Vagina (tissue), 2 donors: ENCODE data around the gene FBXW2. TPM values are rescaled to one million over a fixed set of nuclear protein-coding genes. Genes with fewer than 3 reads are reported as not detected.

Experiments
- DNase-seq, 2 donors: peaks; one replicate each; pipeline ENCODE4 v3.0.0-alpha.2; 2017; ENCODE audit errors: extremely low spot score in 2 of 2
- H3K27ac ChIP-seq: fragments of 200-600 bp; sonication (generic); one replicate; pipeline ENCODE4 v1.5.1; 2019
- H3K27me3 ChIP-seq: fragments of 200-600 bp; sonication (generic); one replicate; pipeline ENCODE4 v1.5.1; 2019
- H3K36me3 ChIP-seq, 2 donors: fragments of 200-600 bp; sonication (generic); one replicate each; pipeline ENCODE4 v1.5.1; 2017 to 2019
- H3K4me1 ChIP-seq: fragments of 200-600 bp; sonication (generic); one replicate; pipeline ENCODE4 v1.5.1; 2019
- H3K4me3 ChIP-seq, 2 donors: fragments of 200-600 bp; sonication (generic); 1 replicate in 1 of 2; 2 replicates in 1 of 2; pipeline ENCODE4 v1.5.1; 2016 to 2019
- H3K9me3 ChIP-seq: fragments of 200-600 bp; sonication (generic); one replicate; pipeline ENCODE4 v1.5.1; 2019
- CTCF ChIP-seq, 3 experiments: fragments of 450-650 bp in 2 of 3; fragments of 200-600 bp in 1 of 3; sonication (generic) in 1 of 3; IDR thresholded peaks; one replicate each; pipeline ENCODE4 v1.5.1; 2017 to 2019; ENCODE audit warnings: antibody characterized with exemption in 3 of 3, mild to moderate bottlenecking in 2 of 3, moderate library complexity in 2 of 3
- POLR2A ChIP-seq, 2 donors: fragments of 450-650 bp; IDR thresholded peaks; one replicate each; pipeline ENCODE4 v1.6.1; 2017; ENCODE audit warnings: antibody characterized with exemption in 2 of 2, mild to moderate bottlenecking in 2 of 2, moderate library complexity in 2 of 2
- POLR2AphosphoS5 ChIP-seq, 2 donors: sonication (generic); formaldehyde crosslinking; IDR thresholded peaks; one replicate each; pipeline ENCODE4 v1.9.0; 2017; ENCODE audit warnings: antibody characterized with exemption in 2 of 2, mild to moderate bottlenecking in 2 of 2, low read depth in 1 of 2; ENCODE audit not compliant: insufficient read depth in 1 of 2
- intact Hi-C: fragments of 100-400 bp; cut with DNase I; formaldehyde crosslinking; loops from one replicate; pipeline ENCODE4 v1.15.1; 2023
- total RNA-seq: library from RNA; depleted of rRNA; stranded (reverse); fragments of >200 nt; gene quantifications from one replicate; pipeline ENCODE4 v1.2.3, GENCODE V29; 2016

FBXW2 gene
- total RNA-seq, 1 donor from 2014 or later, result 33.1 TPM

- no peak for DNase-seq
- Histone ChIP-seq H3K9me3 (no peaks in the 10 kb centered on the region), H3K27ac (peak overlapping the region; percentile 80), H3K36me3 (no peaks in the 10 kb centered on the region), H3K4me1 (peaks cover 68% of the 10 kb centered on the region), H3K4me3 (peak overlapping the region; percentile 70 to 88), H3K27me3 (no peaks in the 10 kb centered on the region)
- no peak for TF ChIP-seq CTCF (IDR thresholded peaks at IDR 0.05)
- no peak for TF ChIP-seq POLR2A (IDR thresholded peaks at IDR 0.05)
- TF ChIP-seq POLR2AphosphoS5 (IDR thresholded peaks at IDR 0.05; ENCODE audit: insufficient read depth in 1 of 2, low read depth in 1 of 2), result no peak
- intact Hi-C loops, result no loop called here
Observed at GRCh38 chr9:120712539-120713031, 80.6 kb downstream of the FBXW2 start.

GRCh38 chr9:120711841-120712538 is 81.2 kb downstream of the FBXW2 start:
- peak overlapping the region; percentile 80 for H3K27ac ChIP-seq
- no peaks in the 10 kb centered on the region for H3K27me3 ChIP-seq
- peak overlapping the region; percentile 70 to 88 for H3K4me3 ChIP-seq
- intact Hi-C loops, result no loop called here
- DNase-seq, result no peak
- no peaks in the 10 kb centered on the region for H3K9me3 ChIP-seq
- H3K4me1 ChIP-seq, result peaks cover 70% of the 10 kb centered on the region
- TF ChIP-seq CTCF (IDR thresholded peaks at IDR 0.05) (no peak), POLR2A (IDR thresholded peaks at IDR 0.05) (no peak), POLR2AphosphoS5 (IDR thresholded peaks at IDR 0.05; ENCODE audit: insufficient read depth in 1 of 2, low read depth in 1 of 2) (no peak)
- no peaks in the 10 kb centered on the region for H3K36me3 ChIP-seq

GRCh38 chr9:120711354-120711753 is 81.9 kb downstream of the FBXW2 start:
- Histone ChIP-seq H3K36me3 (no peaks in the 10 kb centered on the region), H3K4me3 (peak overlapping the region in 1 of 2 donors; percentile 70), H3K9me3 (no peaks in the 10 kb centered on the region), H3K4me1 (peaks cover 77% of the 10 kb centered on the region), H3K27ac (peak overlapping the region; percentile 80), H3K27me3 (no peaks in the 10 kb centered on the region)
- TF ChIP-seq POLR2A (IDR thresholded peaks at IDR 0.05) (no peak), POLR2AphosphoS5 (IDR thresholded peaks at IDR 0.05; ENCODE audit: insufficient read depth in 1 of 2, low read depth in 1 of 2) (no peak), CTCF (IDR thresholded peaks at IDR 0.05) (no peak)
- intact Hi-C loops, result no loop called here
- no peak for DNase-seq

GRCh38 chr9:120710110-120710981 is 82.9 kb downstream of the FBXW2 start:
- no peak for DNase-seq
- Histone ChIP-seq H3K9me3 (no peaks in the 10 kb centered on the region), H3K4me1 (peaks cover 71% of the 10 kb centered on the region), H3K27ac (peak overlapping the region; percentile 80), H3K36me3 (no peaks in the 10 kb centered on the region), H3K27me3 (no peaks in the 10 kb centered on the region), H3K4me3 (peak overlapping the region in 1 of 2 donors; percentile 29)
- intact Hi-C loops, result no loop called here
- TF ChIP-seq POLR2AphosphoS5 (IDR thresholded peaks at IDR 0.05; ENCODE audit: insufficient read depth in 1 of 2, low read depth in 1 of 2) (peak in 1 of 2 donors; percentile 50), CTCF (IDR thresholded peaks at IDR 0.05) (no peak)
